K562 (cell line): Measurements from ENCODE around the gene PDE4D. TPM values are rescaled to one million over a fixed set of nuclear protein-coding genes. Genes with fewer than 3 reads are reported as not detected.

Experiments used
- ATAC-seq: fragments of 200-7000 bp; cut with Tn5 transposase; 3 replicates; pipeline ENCODE4 v1.9.1; 2020; ENCODE audit warnings: moderate library complexity
- BruUV-seq: library from RNA; stranded (reverse); fragments of 400-500 nt; replicated peaks from 2 replicates; lab custom pipeline; 2021; lab: Mats Ljungman, UMichigan
- CTCF ChIA-PET: fragments of 300-600 bp; formaldehyde crosslinking; extraction: SDS; loops from one replicate; lab custom pipeline; 2021; ENCODE audit warnings: low intra/inter-chr PET ratio; lab: Yijun Ruan, JAX
- POLR2A ChIA-PET: fragments of 300-600, 350-650 bp; sonication (Branson Sonifier 250); formaldehyde crosslinking; extraction: SDS; loops from one replicate; lab custom pipeline; 2021; ENCODE audit warnings: antibody characterized with exemption, inconsistent platforms; lab: Yijun Ruan, JAX
- DNase-seq, 4 experiments: peaks; one replicate each; pipeline versions ENCODE4 v3.0.0 to v3.0.0-alpha.2; 2011 to 2018; ENCODE audit warnings: low spot score in 3 of 4, mixed read lengths in 3 of 4; ENCODE audit errors: extremely low read depth in 1 of 4
- FAIRE-seq: peaks from 2 replicates; lab custom pipeline; 2011; peaks lifted over from hg19 to GRCh38; lab: Jason Lieb, UNC
- H2AFZ ChIP-seq: 2 replicates; pipeline ENCODE4 v1.6.0; 2011; ENCODE audit warnings: low read depth, low read length, control low read depth, inconsistent platforms
- H3K27ac ChIP-seq: fragments of 200-600 bp; 3 replicates; pipeline ENCODE4 v1.8.0; 2011; ENCODE audit warnings: low read depth, mild to moderate bottlenecking, control low read depth, inconsistent platforms, low read length, moderate library complexity, mixed read lengths; ENCODE audit errors: extremely low read depth
- H3K27me3 ChIP-seq, 2 experiments: fragments of 300-600 bp in 1 of 2; 2 replicates in 1 of 2; 3 replicates in 1 of 2; pipeline versions ENCODE4 v1.6.0 to v1.8.0; 2011; ENCODE audit warnings: inconsistent platforms in 2 of 2, low read length in 2 of 2, mild to moderate bottlenecking in 1 of 2, mixed read lengths in 1 of 2, moderate library complexity in 1 of 2; ENCODE audit not compliant: control insufficient read depth in 2 of 2, insufficient read depth in 2 of 2
- H3K36me3 ChIP-seq: fragments of 300-600 bp; 3 replicates; pipeline ENCODE4 v1.8.0; 2011; ENCODE audit warnings: mild to moderate bottlenecking, low read length, inconsistent platforms; ENCODE audit not compliant: control insufficient read depth, insufficient read depth
- H3K4me1 ChIP-seq, 2 experiments: fragments of 200-600 bp in 1 of 2; replicated peaks in 1 of 2; 2 replicates in 1 of 2; 3 replicates in 1 of 2; pipeline versions ENCODE4 v1.5.1 to v1.8.0; 2011; ENCODE audit warnings: inconsistent platforms in 2 of 2, low read length in 2 of 2, mild to moderate bottlenecking in 1 of 2, mixed read lengths in 1 of 2, moderate library complexity in 1 of 2; ENCODE audit not compliant: control insufficient read depth in 2 of 2, insufficient read depth in 2 of 2
- H3K4me2 ChIP-seq: 2 replicates; pipeline ENCODE4 v1.6.1; 2011; ENCODE audit warnings: low read length, control low read depth, inconsistent platforms, mixed read lengths; ENCODE audit not compliant: insufficient read depth
- H3K4me3 ChIP-seq: fragments of 200-600 bp; sonication (generic), shearing (Covaris generic); 2 replicates; pipeline ENCODE4 v1.5.1; 2016; ENCODE audit warnings: control low read depth, inconsistent platforms
- H3K79me2 ChIP-seq: fragments of 200-600 bp; 3 replicates; pipeline ENCODE4 v1.8.0; 2011; ENCODE audit warnings: low read length, inconsistent platforms; ENCODE audit not compliant: control insufficient read depth, insufficient read depth
- H3K9ac ChIP-seq, 2 experiments: 2 replicates each; pipeline versions ENCODE4 v1.6.0 to v1.6.1; 2011; ENCODE audit warnings: low read depth in 2 of 2, low read length in 2 of 2, control low read depth in 1 of 2, inconsistent platforms in 1 of 2, mild to moderate bottlenecking in 1 of 2, mixed read lengths in 1 of 2; ENCODE audit not compliant: insufficient read depth in 1 of 2
- H3K9me1 ChIP-seq: one replicate; pipeline ENCODE4 v1.6.0; 2011; ENCODE audit warnings: inconsistent platforms, mild to moderate bottlenecking, low read length, moderate library complexity; ENCODE audit not compliant: control insufficient read depth, insufficient read depth
- H3K9me3 ChIP-seq: replicated peaks from 2 replicates; pipeline ENCODE4 v1.5.1; 2011; ENCODE audit warnings: low read depth, low read length, inconsistent platforms; ENCODE audit not compliant: control insufficient read depth, insufficient read depth
- H4K20me1 ChIP-seq: replicated peaks from 2 replicates; pipeline ENCODE4 v1.6.1; 2011; ENCODE audit warnings: low read length, inconsistent platforms, mixed read lengths; ENCODE audit not compliant: control insufficient read depth, insufficient read depth
- GATAD2B ChIP-seq: fragments of 450-650 bp; IDR thresholded peaks from 2 replicates; pipeline ENCODE4 v1.6.1; 2017; ENCODE audit warnings: mild to moderate bottlenecking, borderline replicate concordance
- ID3 ChIP-seq, 2 experiments: fragments of 250-450 bp in 1 of 2; fragments of 450-650 bp in 1 of 2; sonication (Bioruptor Pico) in 1 of 2; IDR thresholded peaks; 2 replicates each; pipeline versions ENCODE4 v1.6.1 to v1.8.0; 2016 to 2021; ENCODE audit warnings: mild to moderate bottlenecking in 2 of 2, moderate library complexity in 2 of 2, missing compliant biosample characterization in 1 of 2, missing genetic modification characterization in 1 of 2
- KDM1A ChIP-seq, 2 experiments: fragments of 450-650 bp; IDR thresholded peaks; 2 replicates each; pipeline ENCODE4 v1.6.1; 2016; ENCODE audit warnings: mild to moderate bottlenecking in 2 of 2
- ZSCAN32 ChIP-seq: fragments of 450-650 bp; formaldehyde crosslinking; IDR thresholded peaks from 2 replicates; pipeline ENCODE4 v1.4.0; 2020; ENCODE audit warnings: mild to moderate bottlenecking, moderate library complexity
- WGBS: fragments of 100-300 bp; shearing (Covaris generic); methylation state at CpG from one replicate; pipeline ENCODE4 v1.1.6; 2016; ENCODE audit warnings: low coverage, mixed read lengths; ENCODE audit not compliant: insufficient coverage; ENCODE audit errors: missing lambda C conversion rate; 5-methylcytosine and 5-hydroxymethylcytosine counted together
- in situ Hi-C: fragments of 300-500 bp; cut with MboI; formaldehyde crosslinking; loops from 4 replicates; pipeline ENCODE4 v1.15.0; 2018; ENCODE audit warnings: inconsistent platforms, mixed read lengths
- intact Hi-C: fragments of 100-400 bp; cut with micrococcal nuclease; formaldehyde crosslinking; loops from 2 replicates; pipeline ENCODE4 v1.14.2; 2022
- polyA plus RNA-seq, 8 experiments: library from polyadenylated mRNA; depleted of rRNA in 4 of 8; stranded (reverse) in 5 of 8; unstranded in 3 of 8; fragments of >200 nt; fragmentation: Nextera tagmentation in 2 of 8; fragmentation: Illumina TruSeq in 1 of 8; extraction: Ambion mirVana in 2 of 8; extraction: Trizol in 1 of 8; gene quantifications; 2 replicates each; pipeline versions ENCODE4 v1.2.1 to v1.2.3, GENCODE V29; 2011 to 2014; ENCODE audit warnings: inconsistent platforms in 1 of 8, missing spikeins in 1 of 8
- total RNA-seq, 7 experiments: library from RNA; depleted of rRNA in 6 of 7; stranded (reverse); fragments of >200 nt in 6 of 7; fragmentation: Illumina TruSeq in 2 of 7; extraction: Trizol in 2 of 7; gene quantifications; 2 replicates each; pipeline versions ENCODE4 v1.2.1 to v1.2.3, GENCODE V29; 2011 to 2021; ENCODE audit warnings: low replicate concordance in 1 of 7

Gene PDE4D
- total and polyA plus RNA-seq, 9 of the 15 experiments (the other 6 are each of a cell fraction or from before 2014, with no cell fraction given): 0.04 to 0.46 (median 0.13) TPM

DNA sequence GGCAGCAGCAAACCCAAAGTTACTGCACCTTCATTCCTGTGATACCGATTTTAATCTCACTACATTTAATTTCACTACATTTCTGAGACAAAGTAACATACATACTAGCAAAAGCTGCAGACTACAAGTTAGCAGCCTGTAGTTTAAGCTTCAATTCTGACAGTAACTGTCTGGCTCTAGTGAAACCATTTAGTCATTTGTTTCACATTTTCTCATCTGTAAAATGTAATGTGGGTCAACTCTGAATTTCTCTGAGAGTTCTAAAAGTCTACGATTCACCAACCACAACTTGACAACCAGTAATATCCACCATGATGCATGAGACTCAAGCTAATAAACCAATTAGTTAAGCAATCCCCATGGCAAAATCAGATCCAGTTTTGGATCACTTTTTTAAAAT, 408.9 kb downstream of the PDE4D start:
- Histone ChIP-seq H3K9ac (no peak overlapping the region), H3K79me2 (no peaks in the 10 kb centered on the region), H3K4me1 (no peaks in the 10 kb centered on the region), H3K9me1 (no peaks in the 10 kb centered on the region), H3K36me3 (no peaks in the 10 kb centered on the region), H3K9me3 (no peaks in the 10 kb centered on the region), H4K20me1 (no peaks in the 10 kb centered on the region), H3K4me3 (no peak overlapping the region), H3K4me2 (no peak overlapping the region), H2AFZ (no peak overlapping the region), H3K27me3 (no peaks in the 10 kb centered on the region), H3K27ac (no peak overlapping the region)
- no peak for DNase-seq
- ChIA-PET POLR2A (no interaction called here), CTCF (no interaction called here)
- intact Hi-C loops (no loop called here), in situ Hi-C loops (no loop called here)
- FAIRE-seq: no peak
- no peak for ATAC-seq
- BruUV-seq: no TSS peak
- TF ChIP-seq ZSCAN32 (CRISPR knock-in tag): no peak
- no peak for TF ChIP-seq ID3 (CRISPR knock-in tag; IDR thresholded peaks at IDR 0.05)
- TF ChIP-seq ID3 (tag; IDR thresholded peaks at IDR 0.05): no peak
- WGBS: 0% methylated on average over 2 of the region's 2 CpGs

DNA sequence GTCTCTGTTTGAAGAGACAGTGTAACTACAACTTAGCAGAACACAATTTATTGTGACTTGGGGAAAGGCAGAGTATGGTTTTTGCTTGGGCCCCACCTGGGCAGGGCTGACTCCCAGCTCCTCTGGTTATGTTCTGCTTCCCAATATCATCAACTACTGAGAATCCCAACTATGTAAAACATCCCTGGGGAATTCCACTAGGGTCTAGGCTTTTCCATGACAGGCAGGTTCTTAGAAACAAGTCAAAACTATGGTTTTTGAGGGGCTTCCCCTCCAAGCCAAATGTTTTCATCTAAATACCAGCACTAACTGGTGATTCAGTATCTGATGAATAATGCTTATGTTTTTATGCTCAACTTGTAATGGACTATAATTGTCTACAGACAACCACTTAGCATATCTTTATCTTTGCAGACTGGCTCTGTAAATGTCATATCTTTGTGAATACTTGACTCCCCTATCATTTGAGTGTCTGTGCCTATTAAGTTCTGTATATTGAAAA, 409.5 kb downstream of the PDE4D start:
- no TSS peak for BruUV-seq
- no peak overlapping the region for H3K9ac ChIP-seq
- ChIA-PET CTCF (no interaction called here), POLR2A (no interaction called here)
- no peaks in the 10 kb centered on the region for H3K9me1 ChIP-seq
- H3K27ac ChIP-seq: no peak overlapping the region
- no peaks in the 10 kb centered on the region for H3K36me3 ChIP-seq
- H3K27me3 ChIP-seq: no peaks in the 10 kb centered on the region
- H4K20me1 ChIP-seq: no peaks in the 10 kb centered on the region
- in situ Hi-C loops (no loop called here), intact Hi-C loops (no loop called here)
- H3K4me1 ChIP-seq: no peaks in the 10 kb centered on the region
- no peak overlapping the region for H2AFZ ChIP-seq
- H3K4me3 ChIP-seq: no peak overlapping the region
- H3K4me2 ChIP-seq: no peak overlapping the region
- no peak for FAIRE-seq
- no peak for DNase-seq
- TF ChIP-seq KDM1A (IDR thresholded peaks at IDR 0.05): no peak
- no peak for TF ChIP-seq GATAD2B
- H3K9me3 ChIP-seq: no peaks in the 10 kb centered on the region
- H3K79me2 ChIP-seq: no peaks in the 10 kb centered on the region
- ATAC-seq: no peak
